Smooth muscle cell (in vitro differentiated cells): ENCODE measurements around the gene PREPL. TPM values are rescaled to one million over a fixed set of nuclear protein-coding genes. Genes with fewer than 3 reads are reported as not detected.

ENCODE experiments used
- DNase-seq: peaks from one replicate; lab custom pipeline; 2025; ENCODE audit not compliant: unreplicated experiment; lab: John Stamatoyannopoulos, UW
- H2AFZ ChIP-seq: fragments of 200-600 bp; sonication (generic); 2 replicates; pipeline ENCODE4 v1.6.0; 2016; ENCODE audit warnings: antibody characterized with exemption, low read depth, mild to moderate bottlenecking
- H3F3A ChIP-seq: fragments of 200-600 bp; sonication (generic); 2 replicates; pipeline ENCODE4 v1.6.0; 2017; ENCODE audit warnings: antibody characterized with exemption, low read depth
- H3K27ac ChIP-seq: fragments of 200-600 bp; sonication (generic); 2 replicates; pipeline ENCODE4 v1.5.1; 2016; ENCODE audit warnings: low read depth, mild to moderate bottlenecking
- H3K27me3 ChIP-seq: fragments of 200-600 bp; sonication (generic); 2 replicates; pipeline ENCODE4 v1.6.1; 2016; ENCODE audit warnings: low read depth, mild to moderate bottlenecking
- H3K36me3 ChIP-seq: fragments of 200-600 bp; sonication (generic); 2 replicates; pipeline ENCODE4 v1.5.1; 2016; ENCODE audit warnings: low read depth
- H3K4me1 ChIP-seq: fragments of 200-600 bp; sonication (generic); 2 replicates; pipeline ENCODE4 v1.5.1; 2016; ENCODE audit warnings: low read depth
- H3K4me2 ChIP-seq: fragments of 200-600 bp; sonication (generic); 2 replicates; pipeline ENCODE4 v1.6.0; 2016; ENCODE audit warnings: mild to moderate bottlenecking
- H3K4me3 ChIP-seq: fragments of 200-600 bp; sonication (generic); 2 replicates; pipeline ENCODE4 v1.5.1; 2016; ENCODE audit warnings: mild to moderate bottlenecking
- H3K79me2 ChIP-seq: fragments of 200-600 bp; sonication (generic); 2 replicates; pipeline ENCODE4 v1.6.0; 2016; ENCODE audit warnings: low read depth, mild to moderate bottlenecking
- H3K9ac ChIP-seq: fragments of 200-600 bp; sonication (generic); 2 replicates; pipeline ENCODE4 v1.6.0; 2016; ENCODE audit warnings: low read depth
- H3K9me3 ChIP-seq: fragments of 200-600 bp; sonication (generic); replicated peaks from 2 replicates; pipeline ENCODE4 v1.5.1; 2016; ENCODE audit warnings: low read depth
- H4K20me1 ChIP-seq: fragments of 200-600 bp; sonication (generic); 2 replicates; pipeline ENCODE4 v1.6.0; 2016; ENCODE audit warnings: low read depth
- CTCF ChIP-seq: fragments of 200-600 bp; sonication (generic); IDR thresholded peaks from 2 replicates; pipeline ENCODE4 v1.5.1; 2017; ENCODE audit warnings: borderline replicate concordance, mild to moderate bottlenecking, antibody characterized with exemption; ENCODE audit not compliant: insufficient read depth, poor library complexity, severe bottlenecking
- WGBS: methylation state at CpG from one replicate; pipeline ENCODE4 v1.1.7; 2016; ENCODE audit warnings: low lambda C conversion rate; 5-methylcytosine and 5-hydroxymethylcytosine counted together
- polyA plus RNA-seq: library from polyadenylated mRNA; unstranded; fragments of >200 nt; fragmentation: Nextera tagmentation; extraction: Ambion mirVana; gene quantifications from 2 replicates; pipeline ENCODE4 v1.2.1, GENCODE V29; 2016
- total RNA-seq: library from RNA; depleted of rRNA; stranded (reverse); fragments of >200 nt; gene quantifications from 2 replicates; pipeline ENCODE4 v1.2.3, GENCODE V29; 2014

The PREPL gene
- total and polyA plus RNA-seq, 2 experiments from 2014 or later, result 16.7 to 43.8 TPM

DNA sequence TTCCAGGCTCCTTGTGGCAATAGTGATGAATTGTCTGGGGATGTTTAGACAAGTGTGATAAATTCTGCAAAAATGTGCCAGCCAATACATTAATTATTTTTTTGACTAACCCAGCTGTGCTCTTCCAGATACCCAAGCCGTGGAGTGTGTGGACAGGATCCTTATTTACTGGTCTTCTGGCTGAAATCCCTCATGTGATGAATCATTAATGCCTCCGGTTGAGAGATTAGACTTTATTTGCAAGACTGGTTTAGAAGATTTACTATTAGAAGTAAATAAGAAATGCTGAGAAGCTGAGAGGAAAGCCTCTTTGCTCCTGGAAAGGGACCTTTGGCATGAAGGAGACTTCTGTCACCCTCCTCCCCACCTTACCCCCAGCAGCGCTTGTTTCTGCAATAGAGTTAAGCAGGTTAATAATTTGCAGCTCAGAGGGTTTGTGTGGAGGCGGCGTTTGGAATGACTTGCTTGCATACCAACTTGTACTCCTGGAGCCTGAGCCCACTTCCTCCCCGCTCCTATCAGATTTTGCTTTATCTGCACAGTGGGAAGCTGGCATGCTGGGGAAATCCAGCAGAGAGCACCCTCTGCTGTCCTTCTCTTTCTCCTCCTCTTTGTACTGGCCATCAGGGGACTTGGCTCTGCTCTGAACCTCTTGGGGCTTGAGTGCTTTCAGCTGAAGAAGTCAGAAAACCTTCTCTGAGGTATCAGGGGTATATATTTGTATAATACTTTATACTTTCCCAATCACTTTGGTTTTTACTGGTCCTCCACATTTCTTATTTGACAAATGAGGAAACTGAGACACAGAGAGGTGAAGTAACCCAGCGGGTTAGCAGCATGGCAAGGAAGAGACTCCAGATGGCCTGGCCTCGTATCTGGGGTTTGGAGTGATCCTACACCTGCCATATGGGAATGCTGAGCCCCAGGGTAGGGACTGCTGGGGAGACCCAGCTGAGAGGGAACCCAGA, 69.7 kb downstream of the PREPL start:
- Histone ChIP-seq H2AFZ (no peak overlapping the region), H3K36me3 (no peaks in the 10 kb centered on the region), H4K20me1 (no peaks in the 10 kb centered on the region), H3K79me2 (no peaks in the 10 kb centered on the region), H3K9ac (no peak overlapping the region), H3K27ac (peak overlapping the region; percentile 83), H3K9me3 (no peaks in the 10 kb centered on the region), H3K4me1 (peaks cover 6% of the 10 kb centered on the region), H3K27me3 (peaks cover 7% of the 10 kb centered on the region), H3F3A (peaks cover 7% of the 10 kb centered on the region), H3K4me2 (peak overlapping the region; percentile 55), H3K4me3 (no peak overlapping the region)
- DNase-seq, result peak; percentile 12
- peak; percentile 41 for TF ChIP-seq CTCF
- 28% methylated on average over 8 of the region's 8 CpGs for WGBS

DNA sequence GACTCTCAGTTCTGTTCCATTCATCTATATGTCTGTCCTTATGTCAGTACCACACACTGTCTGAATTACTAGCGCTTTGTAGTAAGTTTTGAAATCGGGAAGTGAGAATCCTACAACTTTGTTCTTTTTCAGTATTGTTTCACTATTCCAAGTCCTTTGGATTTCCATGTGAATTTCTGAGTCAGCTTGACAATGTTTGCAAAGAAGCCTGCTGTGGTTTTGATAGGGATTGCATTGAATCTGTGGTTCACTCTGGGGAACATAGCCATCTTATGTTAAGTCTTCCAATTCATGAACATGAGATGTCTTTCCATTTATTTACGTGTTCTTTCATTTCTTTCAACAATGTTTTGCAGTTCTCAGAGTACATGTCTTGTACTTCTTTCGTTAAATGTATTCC, 71.0 kb downstream of the PREPL start:
- H3K9me3 ChIP-seq, result no peaks in the 10 kb centered on the region
- no peaks in the 10 kb centered on the region for H3K79me2 ChIP-seq
- H3K27ac ChIP-seq, result peak overlapping the region; percentile 83
- no peaks in the 10 kb centered on the region for H3K36me3 ChIP-seq
- DNase-seq, result no peak
- no peak overlapping the region for H3K4me3 ChIP-seq
- H3K4me2 ChIP-seq, result peak overlapping the region; percentile 55
- H3F3A ChIP-seq, result peaks cover 7% of the 10 kb centered on the region
- H3K27me3 ChIP-seq, result peaks cover 5% of the 10 kb centered on the region
- no peak overlapping the region for H3K9ac ChIP-seq
- TF ChIP-seq CTCF, result no peak
- H2AFZ ChIP-seq, result no peak overlapping the region
- WGBS, result 72% methylated on average over 4 of the region's 4 CpGs
- H4K20me1 ChIP-seq, result no peaks in the 10 kb centered on the region
- peaks cover 9% of the 10 kb centered on the region for H3K4me1 ChIP-seq

DNA sequence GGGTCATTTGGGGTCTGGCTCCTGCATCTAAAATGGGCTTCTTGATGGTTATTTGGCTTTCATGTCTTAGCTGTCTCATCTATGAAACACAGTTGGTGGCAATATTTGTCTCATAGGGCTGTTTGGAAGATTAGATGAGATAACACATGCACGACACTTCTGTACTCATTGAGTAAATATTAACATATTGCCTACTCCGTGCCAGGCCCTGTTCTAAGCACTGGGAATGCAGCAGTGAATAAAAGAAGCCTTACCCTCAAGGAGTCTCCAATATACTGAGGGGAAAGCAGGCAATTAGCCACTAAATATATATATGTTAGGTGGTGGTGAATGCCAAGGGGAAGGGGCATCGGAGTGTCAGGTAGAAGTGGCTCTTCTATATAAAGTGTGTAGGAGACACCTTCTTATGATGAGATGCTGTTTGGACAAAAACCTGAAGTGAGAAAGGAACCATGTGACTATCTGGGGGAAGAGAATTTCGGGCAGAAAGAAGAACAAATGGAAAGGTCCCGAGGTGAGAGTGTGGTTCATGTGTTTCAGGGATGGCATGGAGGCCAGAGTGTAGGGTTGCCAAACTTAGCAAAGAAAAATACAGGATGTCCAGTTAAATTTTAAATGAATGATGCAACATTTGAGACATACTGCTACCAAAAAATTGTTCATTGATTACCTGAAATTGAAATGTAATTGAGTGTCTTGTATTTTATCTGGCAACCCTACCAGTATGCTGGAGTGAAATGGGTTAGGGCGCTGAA, 74.2 kb downstream of the PREPL start:
- 88% methylated on average over 6 of the region's 6 CpGs for WGBS
- no peaks in the 10 kb centered on the region for H3K9me3 ChIP-seq
- no peak overlapping the region for H3K4me3 ChIP-seq
- no peak overlapping the region for H3K4me2 ChIP-seq
- H3K79me2 ChIP-seq, result no peaks in the 10 kb centered on the region
- H4K20me1 ChIP-seq, result no peaks in the 10 kb centered on the region
- H3K4me1 ChIP-seq, result peaks cover 10% of the 10 kb centered on the region
- H3K27me3 ChIP-seq, result no peaks in the 10 kb centered on the region
- no peak for DNase-seq
- H2AFZ ChIP-seq, result no peak overlapping the region
- H3K9ac ChIP-seq, result no peak overlapping the region
- H3F3A ChIP-seq, result peaks cover 7% of the 10 kb centered on the region
- TF ChIP-seq CTCF, result no peak
- no peaks in the 10 kb centered on the region for H3K36me3 ChIP-seq
- no peak overlapping the region for H3K27ac ChIP-seq
